ENCODE data around the gene PLCZ1.

DNA sequence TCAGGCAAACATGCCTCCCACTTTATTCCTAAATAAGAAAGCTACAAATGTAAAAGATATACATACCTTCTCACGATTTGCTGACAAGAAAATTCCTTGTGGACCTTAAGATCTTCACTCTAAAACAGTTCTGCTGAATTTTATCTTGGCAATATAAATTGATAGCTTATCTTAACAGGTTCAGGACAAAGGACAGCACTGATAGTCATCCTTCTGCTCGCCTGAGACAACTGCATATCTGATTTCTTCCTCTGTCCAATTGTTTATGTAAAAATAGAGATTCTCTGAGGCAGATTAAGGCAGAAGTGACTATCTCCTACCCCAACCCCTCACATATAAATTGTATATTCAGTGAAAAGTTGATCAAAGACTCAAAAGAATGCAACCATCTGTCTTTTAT, 45.0 kb upstream of the PLCZ1 start:
- TF ChIP-seq, protein P1, sequence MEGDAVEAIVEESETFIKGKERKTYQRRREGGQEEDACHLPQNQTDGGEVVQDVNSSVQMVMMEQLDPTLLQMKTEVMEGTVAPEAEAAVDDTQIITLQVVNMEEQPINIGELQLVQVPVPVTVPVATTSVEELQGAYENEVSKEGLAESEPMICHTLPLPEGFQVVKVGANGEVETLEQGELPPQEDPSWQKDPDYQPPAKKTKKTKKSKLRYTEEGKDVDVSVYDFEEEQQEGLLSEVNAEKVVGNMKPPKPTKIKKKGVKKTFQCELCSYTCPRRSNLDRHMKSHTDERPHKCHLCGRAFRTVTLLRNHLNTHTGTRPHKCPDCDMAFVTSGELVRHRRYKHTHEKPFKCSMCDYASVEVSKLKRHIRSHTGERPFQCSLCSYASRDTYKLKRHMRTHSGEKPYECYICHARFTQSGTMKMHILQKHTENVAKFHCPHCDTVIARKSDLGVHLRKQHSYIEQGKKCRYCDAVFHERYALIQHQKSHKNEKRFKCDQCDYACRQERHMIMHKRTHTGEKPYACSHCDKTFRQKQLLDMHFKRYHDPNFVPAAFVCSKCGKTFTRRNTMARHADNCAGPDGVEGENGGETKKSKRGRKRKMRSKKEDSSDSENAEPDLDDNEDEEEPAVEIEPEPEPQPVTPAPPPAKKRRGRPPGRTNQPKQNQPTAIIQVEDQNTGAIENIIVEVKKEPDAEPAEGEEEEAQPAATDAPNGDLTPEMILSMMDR (IDR thresholded peaks at IDR 0.05; ENCODE audit: low read depth, low read length, poor library complexity, severe bottlenecking) = no peak
- no peak for TF ChIP-seq EZH2phosphoT487 (IDR thresholded peaks at IDR 0.05; ENCODE audit: borderline replicate concordance, low read length)
